Measurements from ENCODE around the gene SLC6A5. TPM values are rescaled to one million over a fixed set of nuclear protein-coding genes. Genes with fewer than 3 reads are reported as not detected.
"Not testable (repeated sequence)": the region's sequence is repeated elsewhere in the genome, so short reads cannot be mapped to it uniquely, and the experiment has no call there.

SLC6A5 gene
- total RNA-seq = not detected

- no peaks in the 10 kb centered on the region for H3K36me3 ChIP-seq
- DNase-seq = no peak
- in situ Hi-C loops (cut with MboI; ENCODE audit: low pct_ligation_motif_present in 1 of 4, low pct_unique_long_range_greater_than_20kb in 1 of 4, low sequenced_read_pairs in 3 of 4) (loop anchor here in 3 of 4 donors (25.0 kb wide), 2 partner anchors 212 to 462 kb away; partner anchors contain the start of gene PRMT3 (in 3 of the 3)), intact Hi-C loops (cut with DNase I; ENCODE audit: low total_unique reads) (no loop called here)
- WGBS, 2 donors (ENCODE audit: low coverage in 1 of 2) = 20 to 23% methylated on average over 16 to 25 of the region's 25 CpGs
- H3K27ac ChIP-seq = no peak within 1 kb of the TSS
- no peak for TF ChIP-seq CTCF (IDR thresholded peaks at IDR 0.05)
- no peak for TF ChIP-seq POLR2AphosphoS5 (IDR thresholded peaks at IDR 0.05)
- TF ChIP-seq POLR2A (IDR thresholded peaks at IDR 0.05) = no peak
- no peak for TF ChIP-seq EP300 (IDR thresholded peaks at IDR 0.05; ENCODE audit: low read depth)
- H3K4me1 ChIP-seq = peaks cover 0 to 4% (median 0%) of the 10 kb centered on the region in 4 donors
- H3K9me3 ChIP-seq = no peaks in the 10 kb centered on the region
- H3K27me3 ChIP-seq = peaks cover 100% of the 10 kb centered on the region
- no peak within 1 kb of the TSS for H3K4me3 ChIP-seq
These were observed at the start of gene SLC6A5 for GRCh38 chr11:20599221-20600019. SLC6A5 (plus strand) TSS chr11:20599608; CDS start chr11:20599673, 65 bp downstream.

- intact Hi-C loops (cut with DNase I; ENCODE audit: low total_unique reads) (no loop called here), in situ Hi-C loops (cut with MboI; ENCODE audit: low pct_ligation_motif_present in 1 of 4, low pct_unique_long_range_greater_than_20kb in 1 of 4, low sequenced_read_pairs in 3 of 4) (loop anchor here in 1 of 4 donors (10.0 kb wide), 1 partner anchor 56 kb away; no protein-coding TSS in a partner anchor)
- no peak for DNase-seq
- no peaks in the 10 kb centered on the region for H3K27me3 ChIP-seq
- no peak overlapping the region for H3K4me3 ChIP-seq
- no peaks in the 10 kb centered on the region for H3K9me3 ChIP-seq
- H3K36me3 ChIP-seq = no peaks in the 10 kb centered on the region
- WGBS, 2 donors (ENCODE audit: low coverage in 1 of 2) = 41% methylated on average over 2 of the region's 2 CpGs; no CpG with 5 or more reads in 1 of the 2 donors
- H3K4me1 ChIP-seq = no peaks in the 10 kb centered on the region
- TF ChIP-seq POLR2A (IDR thresholded peaks at IDR 0.05) = no peak
- no peak for TF ChIP-seq POLR2AphosphoS5 (IDR thresholded peaks at IDR 0.05)
- no peak for TF ChIP-seq EP300 (IDR thresholded peaks at IDR 0.05; ENCODE audit: low read depth)
- no peak for TF ChIP-seq CTCF (IDR thresholded peaks at IDR 0.05)
- H3K27ac ChIP-seq = no peak overlapping the region
These were observed 48.3 kb upstream of the SLC6A5 start for GRCh38 chr11:20551096-20551495.

- no peaks in the 10 kb centered on the region for H3K36me3 ChIP-seq
- H3K4me3 ChIP-seq = no peak overlapping the region
- no peaks in the 10 kb centered on the region for H3K27me3 ChIP-seq
- no peak overlapping the region for H3K27ac ChIP-seq
- 50% methylated on average over 3 of the region's 3 CpGs; no CpG with 5 or more reads in 1 of the 2 donors for WGBS, 2 donors (ENCODE audit: low coverage in 1 of 2)
- H3K9me3 ChIP-seq = no peaks in the 10 kb centered on the region
- no peak for TF ChIP-seq POLR2A (IDR thresholded peaks at IDR 0.05)
- no peak for TF ChIP-seq EP300 (IDR thresholded peaks at IDR 0.05; ENCODE audit: low read depth)
- TF ChIP-seq POLR2AphosphoS5 (IDR thresholded peaks at IDR 0.05) = no peak
- no peak for TF ChIP-seq CTCF (IDR thresholded peaks at IDR 0.05)
- in situ Hi-C loops (cut with MboI; ENCODE audit: low pct_ligation_motif_present in 1 of 4, low pct_unique_long_range_greater_than_20kb in 1 of 4, low sequenced_read_pairs in 3 of 4) (loop anchor here in 1 of 4 donors (10.0 kb wide), 1 partner anchor 61 kb away; no protein-coding TSS in a partner anchor), intact Hi-C loops (cut with DNase I; ENCODE audit: low total_unique reads) (no loop called here)
- no peaks in the 10 kb centered on the region for H3K4me1 ChIP-seq
- no peak for DNase-seq
These were observed 43.6 kb upstream of the SLC6A5 start for GRCh38 chr11:20555783-20556182.

- H3K4me1 ChIP-seq; H3K4me3 ChIP-seq; H3K36me3 ChIP-seq; H3K9me3 ChIP-seq; H3K27me3 ChIP-seq; DNase-seq; H3K27ac ChIP-seq; intact Hi-C loops (cut with DNase I; ENCODE audit: low total_unique reads): not testable (repeated sequence)
- in situ Hi-C loops (cut with MboI; ENCODE audit: low pct_ligation_motif_present in 1 of 4, low pct_unique_long_range_greater_than_20kb in 1 of 4, low sequenced_read_pairs in 3 of 4) = loop anchor here in 1 of 4 donors (10.0 kb wide), 1 partner anchor 62 kb away; no protein-coding TSS in a partner anchor
These were observed 43.0 kb upstream of the SLC6A5 start for GRCh38 chr11:20556396-20556795.
